ENCODE data around the gene MC2R. TPM values are rescaled to one million over a fixed set of nuclear protein-coding genes. Genes with fewer than 3 reads are reported as not detected.

The MC2R gene
- total RNA-seq, 4 donors from 2014 or later = 0.17 TPM; not detected in 3

DNA sequence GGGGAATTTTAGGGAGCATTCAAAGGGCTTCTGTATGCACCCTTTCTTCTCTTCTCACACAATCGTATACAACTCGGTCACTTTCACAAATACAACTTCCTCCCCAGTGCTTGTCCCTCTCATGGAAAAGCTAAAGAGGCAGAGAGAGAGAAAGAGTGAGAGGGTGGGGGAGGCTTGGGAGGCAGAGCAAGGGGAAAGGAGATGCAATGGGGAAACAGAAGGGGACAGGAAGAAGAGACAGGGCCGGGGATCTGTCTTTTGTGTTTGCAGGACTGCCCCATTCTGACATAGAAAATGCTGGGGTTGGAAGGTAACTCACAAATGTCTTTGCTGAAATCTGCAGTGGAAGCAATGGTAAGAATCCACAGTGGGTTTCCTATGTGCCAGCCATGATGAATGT lies 2.1 kb upstream of the MC2R start:
- H3K36me3 ChIP-seq = no peaks in the 10 kb centered on the region
- no peaks in the 10 kb centered on the region for H3K27me3 ChIP-seq
- DNase-seq (ENCODE audit: extremely low spot score) = peak; percentile 90
- H3K4me1 ChIP-seq = peaks cover 0 to 18% (median 10%) of the 10 kb centered on the region in 4 donors
- 80% methylated on average over 3 of the region's 3 CpGs for WGBS
- H3K4me3 ChIP-seq = no peak overlapping the region
- no peaks in the 10 kb centered on the region for H3K9me3 ChIP-seq
- TF ChIP-seq, protein P1, sequence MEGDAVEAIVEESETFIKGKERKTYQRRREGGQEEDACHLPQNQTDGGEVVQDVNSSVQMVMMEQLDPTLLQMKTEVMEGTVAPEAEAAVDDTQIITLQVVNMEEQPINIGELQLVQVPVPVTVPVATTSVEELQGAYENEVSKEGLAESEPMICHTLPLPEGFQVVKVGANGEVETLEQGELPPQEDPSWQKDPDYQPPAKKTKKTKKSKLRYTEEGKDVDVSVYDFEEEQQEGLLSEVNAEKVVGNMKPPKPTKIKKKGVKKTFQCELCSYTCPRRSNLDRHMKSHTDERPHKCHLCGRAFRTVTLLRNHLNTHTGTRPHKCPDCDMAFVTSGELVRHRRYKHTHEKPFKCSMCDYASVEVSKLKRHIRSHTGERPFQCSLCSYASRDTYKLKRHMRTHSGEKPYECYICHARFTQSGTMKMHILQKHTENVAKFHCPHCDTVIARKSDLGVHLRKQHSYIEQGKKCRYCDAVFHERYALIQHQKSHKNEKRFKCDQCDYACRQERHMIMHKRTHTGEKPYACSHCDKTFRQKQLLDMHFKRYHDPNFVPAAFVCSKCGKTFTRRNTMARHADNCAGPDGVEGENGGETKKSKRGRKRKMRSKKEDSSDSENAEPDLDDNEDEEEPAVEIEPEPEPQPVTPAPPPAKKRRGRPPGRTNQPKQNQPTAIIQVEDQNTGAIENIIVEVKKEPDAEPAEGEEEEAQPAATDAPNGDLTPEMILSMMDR (IDR thresholded peaks at IDR 0.05) = no peak
- TF ChIP-seq EP300 (IDR thresholded peaks at IDR 0.05) (no peak), POLR2AphosphoS5 (IDR thresholded peaks at IDR 0.05) (no peak), POLR2A (IDR thresholded peaks at IDR 0.05; ENCODE audit: low read depth) (no peak)
- intact Hi-C loops (cut with DNase I) = no loop called here
- no peak overlapping the region for H3K27ac ChIP-seq (replicated peaks in 1 of 4)

DNA sequence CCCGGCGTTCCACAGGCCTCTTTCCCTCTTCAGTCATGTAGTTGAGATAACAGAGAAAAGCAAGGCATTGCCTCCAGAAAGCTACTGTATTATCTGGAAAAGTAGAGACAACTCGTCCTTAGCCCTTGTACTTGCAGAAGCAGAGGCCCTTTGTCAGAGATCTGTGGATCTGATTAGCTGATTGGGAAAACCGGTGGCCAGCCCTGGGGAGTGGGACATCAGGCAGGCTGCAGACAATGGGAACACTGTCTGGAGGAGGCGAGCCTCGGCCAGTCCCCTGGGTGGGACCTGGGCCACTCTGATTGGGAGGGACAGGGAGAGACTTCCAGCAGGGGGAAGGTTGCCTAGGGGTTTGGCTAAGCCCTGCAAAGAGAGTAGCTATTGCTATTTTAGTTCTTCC lies 1.2 kb upstream of the MC2R start:
- no peak for TF ChIP-seq EP300 (IDR thresholded peaks at IDR 0.05)
- no peak for TF ChIP-seq POLR2AphosphoS5 (IDR thresholded peaks at IDR 0.05)
- no peak for TF ChIP-seq POLR2A (IDR thresholded peaks at IDR 0.05; ENCODE audit: low read depth)
- TF ChIP-seq, protein P1 (IDR thresholded peaks at IDR 0.05) = no peak
- no peaks in the 10 kb centered on the region for H3K36me3 ChIP-seq
- no peaks in the 10 kb centered on the region for H3K9me3 ChIP-seq
- peak; percentile 85 for DNase-seq (ENCODE audit: extremely low spot score)
- intact Hi-C loops (cut with DNase I) = no loop called here
- no peak overlapping the region for H3K27ac ChIP-seq (replicated peaks in 1 of 4)
- H3K4me3 ChIP-seq = no peak overlapping the region
- H3K4me1 ChIP-seq = peaks cover 0 to 18% (median 10%) of the 10 kb centered on the region in 4 donors
- H3K27me3 ChIP-seq = no peaks in the 10 kb centered on the region
- WGBS = 65% methylated on average over 6 of the region's 6 CpGs

DNA sequence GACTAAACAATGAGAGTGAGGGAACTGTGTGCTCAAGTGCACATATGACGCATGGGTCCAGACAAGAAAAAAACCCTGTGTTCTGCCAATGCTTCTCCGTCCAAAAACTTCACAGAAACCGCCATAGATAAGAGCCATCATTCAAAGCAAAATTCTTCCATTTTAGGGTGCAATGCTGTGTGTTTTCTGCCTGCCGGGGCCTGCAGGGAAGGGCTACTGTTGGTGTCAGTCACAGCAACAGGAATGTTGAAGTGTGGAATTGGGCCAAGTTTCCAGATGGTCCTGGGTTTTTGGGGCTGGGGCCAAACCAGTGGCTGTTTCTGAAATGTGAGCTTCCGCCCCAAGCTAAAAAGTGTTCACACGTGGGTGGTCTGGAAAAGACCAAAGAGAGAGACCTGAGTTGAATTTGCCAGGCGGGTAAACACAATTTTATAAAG lies 677 bp upstream of the MC2R start:
- no peak for TF ChIP-seq POLR2AphosphoS5 (IDR thresholded peaks at IDR 0.05)
- TF ChIP-seq EP300 (IDR thresholded peaks at IDR 0.05) = no peak
- TF ChIP-seq, protein P1 (IDR thresholded peaks at IDR 0.05) = no peak
- TF ChIP-seq POLR2A (IDR thresholded peaks at IDR 0.05; ENCODE audit: low read depth) = no peak
- H3K36me3 ChIP-seq = no peaks in the 10 kb centered on the region
- H3K9me3 ChIP-seq = no peaks in the 10 kb centered on the region
- no peak overlapping the region for H3K27ac ChIP-seq (replicated peaks in 1 of 4)
- H3K4me3 ChIP-seq = no peak overlapping the region
- intact Hi-C loops (cut with DNase I) = no loop called here
- 34% methylated on average over 7 of the region's 7 CpGs for WGBS
- peaks cover 0 to 18% (median 10%) of the 10 kb centered on the region in 4 donors for H3K4me1 ChIP-seq
- DNase-seq (ENCODE audit: extremely low spot score) = no peak
- H3K27me3 ChIP-seq = no peaks in the 10 kb centered on the region

DNA sequence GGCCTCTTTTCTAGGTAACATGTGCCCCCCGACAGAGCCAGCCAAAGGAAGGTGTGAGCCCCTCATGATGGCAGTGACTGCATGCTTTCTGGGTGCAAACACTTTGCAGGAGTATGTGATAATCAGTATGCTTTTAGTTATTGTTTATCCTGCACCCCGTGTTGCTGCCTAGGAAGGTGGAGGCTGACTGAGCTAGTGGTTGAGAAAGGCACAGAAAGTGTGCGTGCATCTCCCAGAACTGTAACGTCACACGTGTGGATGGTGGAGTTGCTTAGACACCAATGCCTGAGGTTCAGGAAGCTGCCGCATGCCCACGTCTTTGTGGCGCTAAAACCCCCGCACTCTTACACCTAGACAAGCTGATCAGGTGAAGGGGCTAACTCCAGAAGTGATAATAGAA lies 580 bp downstream of the MC2R start:
- Histone ChIP-seq H3K27me3 (no peaks in the 10 kb centered on the region), H3K4me3 (no peak overlapping the region), H3K27ac (replicated peaks in 1 of 4) (no peak overlapping the region), H3K36me3 (no peaks in the 10 kb centered on the region), H3K4me1 (peaks cover 0 to 18% (median 10%) of the 10 kb centered on the region in 4 donors), H3K9me3 (no peaks in the 10 kb centered on the region)
- peak; percentile 62 for DNase-seq (ENCODE audit: extremely low spot score)
- TF ChIP-seq POLR2AphosphoS5 (IDR thresholded peaks at IDR 0.05) (no peak), EP300 (IDR thresholded peaks at IDR 0.05) (no peak), POLR2A (IDR thresholded peaks at IDR 0.05; ENCODE audit: low read depth) (no peak)
- TF ChIP-seq, protein P1 (IDR thresholded peaks at IDR 0.05) = no peak
- WGBS = 85% methylated on average over 9 of the region's 9 CpGs
- intact Hi-C loops (cut with DNase I) = no loop called here

DNA sequence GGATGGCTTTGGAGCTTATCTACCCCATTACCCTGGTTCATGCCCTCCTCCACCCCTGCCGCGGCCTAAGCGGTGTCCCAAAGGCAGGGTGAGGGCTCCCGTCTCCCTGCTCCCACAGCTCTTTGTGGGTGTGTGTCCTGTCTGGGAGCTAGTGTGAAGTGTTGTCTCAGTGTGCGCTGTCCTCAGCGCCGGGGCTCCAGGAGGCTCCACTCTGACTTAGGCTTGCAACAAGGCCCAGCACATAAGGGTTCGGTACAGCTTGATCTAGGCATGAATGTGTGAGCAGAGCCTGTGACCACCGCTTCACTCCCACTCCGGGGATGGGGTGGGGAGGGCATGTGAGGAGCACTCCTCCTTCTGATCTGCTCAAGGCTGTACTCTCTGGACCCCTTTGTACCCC lies 1.2 kb downstream of the MC2R start:
- WGBS = 92% methylated on average over 8 of the region's 10 CpGs
- Histone ChIP-seq H3K27ac (replicated peaks in 1 of 4) (no peak overlapping the region), H3K27me3 (no peaks in the 10 kb centered on the region), H3K4me1 (peaks cover 0 to 18% (median 10%) of the 10 kb centered on the region in 4 donors), H3K36me3 (no peaks in the 10 kb centered on the region), H3K9me3 (no peaks in the 10 kb centered on the region), H3K4me3 (no peak overlapping the region)
- TF ChIP-seq POLR2A (IDR thresholded peaks at IDR 0.05; ENCODE audit: low read depth) (no peak), POLR2AphosphoS5 (IDR thresholded peaks at IDR 0.05) (no peak), EP300 (IDR thresholded peaks at IDR 0.05) (no peak)
- TF ChIP-seq, protein P1 (IDR thresholded peaks at IDR 0.05) = no peak
- peak; percentile 91 for DNase-seq (ENCODE audit: extremely low spot score)
- intact Hi-C loops (cut with DNase I) = no loop called here

Data from esophagus muscularis mucosa (tissue), 4 donors.